ENCODE results near the gene PDCL3.

The PDCL3 gene

GRCh38 chr2:100568989-100569388 lies 6.2 kb downstream of the PDCL3 start:
- TF ChIP-seq EZH2phosphoT487 (IDR thresholded peaks at IDR 0.05; ENCODE audit: borderline replicate concordance, low read length) (no peak), CTCF (IDR thresholded peaks at IDR 0.05; ENCODE audit: low read depth, low read length, poor library complexity, severe bottlenecking) (no peak)
- Histone ChIP-seq H3K9me3 (ENCODE audit: control insufficient read depth, insufficient read depth, low read length) (no peaks in the 10 kb centered on the region), H3K9me2 (replicated peaks; ENCODE audit: control insufficient read depth, low read length) (no peaks in the 10 kb centered on the region), H3K79me2 (ENCODE audit: control insufficient read depth, low read length) (peaks cover 1% of the 10 kb centered on the region; the same call in 1 of the 2 replicates), H3F3A (ENCODE audit: control insufficient read depth, insufficient read depth) (no peaks in the 10 kb centered on the region), H4K20me1 (ENCODE audit: control insufficient read depth, insufficient read depth, low read depth, low read length) (no peaks in the 10 kb centered on the region), H3K36me3 (ENCODE audit: control insufficient read depth, low read length) (no peaks in the 10 kb centered on the region), H3K4me1 (ENCODE audit: control insufficient read depth, low read length) (peaks cover 1% of the 10 kb centered on the region), H3K4me3 (ENCODE audit: low read length) (no peak overlapping the region), H3K4me2 (ENCODE audit: low read length) (no peak overlapping the region), H3K27me3 (ENCODE audit: control insufficient read depth, low read length) (no peaks in the 10 kb centered on the region), H3K27ac (ENCODE audit: low read depth, low read length) (no peak overlapping the region)

GRCh38 chr2:100571668-100572067 lies 8.9 kb downstream of the PDCL3 start:
- Histone ChIP-seq H3K36me3 (ENCODE audit: control insufficient read depth, low read length) (no peaks in the 10 kb centered on the region), H3K27ac (ENCODE audit: low read depth, low read length) (no peak overlapping the region), H3K4me3 (ENCODE audit: low read length) (no peak overlapping the region), H3K79me2 (ENCODE audit: control insufficient read depth, low read length) (no peaks in the 10 kb centered on the region), H4K20me1 (ENCODE audit: control insufficient read depth, insufficient read depth, low read depth, low read length) (no peaks in the 10 kb centered on the region), H3K9me2 (replicated peaks; ENCODE audit: control insufficient read depth, low read length) (no peaks in the 10 kb centered on the region), H3K9me3 (ENCODE audit: control insufficient read depth, insufficient read depth, low read length) (no peaks in the 10 kb centered on the region), H3K4me1 (ENCODE audit: control insufficient read depth, low read length) (no peaks in the 10 kb centered on the region), H3K27me3 (ENCODE audit: control insufficient read depth, low read length) (no peaks in the 10 kb centered on the region), H3F3A (ENCODE audit: control insufficient read depth, insufficient read depth) (no peaks in the 10 kb centered on the region), H3K4me2 (ENCODE audit: low read length) (no peak overlapping the region)
- no peak for TF ChIP-seq CTCF (IDR thresholded peaks at IDR 0.05; ENCODE audit: low read depth, low read length, poor library complexity, severe bottlenecking)
- TF ChIP-seq EZH2phosphoT487 (IDR thresholded peaks at IDR 0.05; ENCODE audit: borderline replicate concordance, low read length), result no peak

GRCh38 chr2:100577777-100578176 lies 15.0 kb downstream of the PDCL3 start:
- Histone ChIP-seq H3K4me3 (ENCODE audit: low read length) (no peak overlapping the region), H3K9me3 (ENCODE audit: control insufficient read depth, insufficient read depth, low read length) (no peaks in the 10 kb centered on the region), H3K36me3 (ENCODE audit: control insufficient read depth, low read length) (no peaks in the 10 kb centered on the region), H3K9me2 (replicated peaks; ENCODE audit: control insufficient read depth, low read length) (no peaks in the 10 kb centered on the region), H3K4me1 (ENCODE audit: control insufficient read depth, low read length) (peaks cover 16% of the 10 kb centered on the region), H3F3A (ENCODE audit: control insufficient read depth, insufficient read depth) (no peaks in the 10 kb centered on the region), H4K20me1 (ENCODE audit: control insufficient read depth, insufficient read depth, low read depth, low read length) (no peaks in the 10 kb centered on the region), H3K4me2 (ENCODE audit: low read length) (no peak overlapping the region), H3K27me3 (ENCODE audit: control insufficient read depth, low read length) (no peaks in the 10 kb centered on the region), H3K79me2 (ENCODE audit: control insufficient read depth, low read length) (no peaks in the 10 kb centered on the region), H3K27ac (ENCODE audit: low read depth, low read length) (no peak overlapping the region)
- TF ChIP-seq EZH2phosphoT487 (IDR thresholded peaks at IDR 0.05; ENCODE audit: borderline replicate concordance, low read length), result no peak
- TF ChIP-seq CTCF (IDR thresholded peaks at IDR 0.05; ENCODE audit: low read depth, low read length, poor library complexity, severe bottlenecking), result no peak

Measured in DOHH2 (cell line).